Measurements from ENCODE around the gene PLEKHA4.
"Not testable (repeated sequence)": the region's sequence is repeated elsewhere in the genome, so short reads cannot be mapped to it uniquely, and the experiment has no call there.

PLEKHA4 gene

DNA sequence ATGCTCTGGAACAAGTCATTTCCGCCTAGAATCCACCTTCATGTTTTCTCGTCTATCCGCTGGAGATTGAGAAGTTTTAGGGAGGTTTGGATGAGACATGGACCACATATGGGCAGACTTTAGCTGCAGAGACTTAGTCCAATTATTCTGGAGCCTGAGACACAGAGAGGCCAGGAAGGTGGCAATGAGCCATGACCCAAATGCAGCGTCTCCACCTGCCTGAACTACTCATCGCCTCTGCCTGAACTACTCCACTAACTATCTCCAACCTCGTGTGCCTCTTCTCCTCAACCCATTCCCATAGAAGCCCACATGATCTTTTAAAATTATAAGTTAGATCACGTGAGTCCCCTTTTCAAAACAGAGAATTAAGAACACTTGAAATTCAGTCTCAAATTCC, 5.6 kb downstream of the PLEKHA4 start:
- no peak for DNase-seq (ENCODE audit: low read depth)

DNA sequence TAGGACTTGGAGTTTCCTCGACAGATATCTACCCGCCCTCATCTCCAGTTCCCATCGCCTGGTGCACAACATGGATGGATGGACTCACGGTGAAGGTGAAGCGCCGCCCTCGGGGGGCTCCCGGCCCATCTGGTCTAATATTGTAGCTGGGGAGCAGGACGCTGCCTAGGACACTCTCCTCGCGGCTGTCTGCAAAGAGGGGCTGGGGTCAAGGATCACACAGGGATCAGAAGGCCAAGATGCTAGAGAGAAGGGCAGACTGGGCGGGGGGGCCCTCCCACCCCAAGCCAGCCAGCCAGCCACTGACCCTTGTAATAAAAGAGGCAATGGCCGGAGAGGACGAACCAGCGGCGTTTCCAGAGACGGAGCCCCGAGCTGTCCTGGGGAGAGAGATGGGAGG, 7.1 kb downstream of the PLEKHA4 start:
- no peak for DNase-seq (ENCODE audit: low read depth)

DNA sequence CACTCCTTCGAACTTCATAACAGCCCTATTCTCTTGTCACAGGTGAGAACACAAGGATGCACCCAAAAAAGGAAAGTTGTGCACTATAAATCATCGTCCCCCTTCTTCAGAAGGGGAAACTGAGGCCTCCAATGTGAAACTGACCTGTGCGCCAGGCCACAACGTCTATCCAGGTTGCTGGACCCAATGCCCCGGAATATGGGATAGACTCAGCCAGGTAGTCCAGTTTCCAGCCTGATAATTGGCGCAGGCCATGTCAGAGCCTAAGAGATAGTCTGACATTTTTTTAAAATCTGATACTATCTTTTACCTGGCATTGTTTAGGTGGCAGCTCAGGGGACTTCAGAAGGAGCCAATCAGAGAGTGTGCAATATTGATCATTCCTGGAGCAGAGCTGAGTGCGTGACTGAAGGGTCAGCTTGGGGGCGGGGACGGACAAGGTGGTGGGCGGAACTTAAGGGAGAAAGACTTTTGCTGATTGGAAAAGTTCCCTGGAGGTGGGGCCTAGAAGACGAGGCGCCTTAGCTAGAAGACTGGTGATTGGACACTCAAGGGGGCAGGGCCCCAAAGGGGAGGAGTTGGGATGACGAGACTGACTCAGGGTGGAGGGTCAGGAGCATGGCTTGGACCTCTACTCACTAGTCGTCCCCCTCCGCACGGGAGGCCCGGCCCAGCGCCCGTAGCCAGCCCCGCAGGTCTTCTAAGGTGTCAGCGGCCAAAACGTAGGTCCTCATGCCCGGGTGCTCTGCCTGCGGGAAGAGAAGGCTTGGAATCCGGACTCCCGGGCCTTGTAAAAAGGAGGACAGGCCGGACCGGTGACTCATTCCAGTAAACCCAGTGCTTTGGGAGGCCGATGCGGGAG, 8.5 kb downstream of the PLEKHA4 start:
- no peak for DNase-seq (ENCODE audit: low read depth)

DNA sequence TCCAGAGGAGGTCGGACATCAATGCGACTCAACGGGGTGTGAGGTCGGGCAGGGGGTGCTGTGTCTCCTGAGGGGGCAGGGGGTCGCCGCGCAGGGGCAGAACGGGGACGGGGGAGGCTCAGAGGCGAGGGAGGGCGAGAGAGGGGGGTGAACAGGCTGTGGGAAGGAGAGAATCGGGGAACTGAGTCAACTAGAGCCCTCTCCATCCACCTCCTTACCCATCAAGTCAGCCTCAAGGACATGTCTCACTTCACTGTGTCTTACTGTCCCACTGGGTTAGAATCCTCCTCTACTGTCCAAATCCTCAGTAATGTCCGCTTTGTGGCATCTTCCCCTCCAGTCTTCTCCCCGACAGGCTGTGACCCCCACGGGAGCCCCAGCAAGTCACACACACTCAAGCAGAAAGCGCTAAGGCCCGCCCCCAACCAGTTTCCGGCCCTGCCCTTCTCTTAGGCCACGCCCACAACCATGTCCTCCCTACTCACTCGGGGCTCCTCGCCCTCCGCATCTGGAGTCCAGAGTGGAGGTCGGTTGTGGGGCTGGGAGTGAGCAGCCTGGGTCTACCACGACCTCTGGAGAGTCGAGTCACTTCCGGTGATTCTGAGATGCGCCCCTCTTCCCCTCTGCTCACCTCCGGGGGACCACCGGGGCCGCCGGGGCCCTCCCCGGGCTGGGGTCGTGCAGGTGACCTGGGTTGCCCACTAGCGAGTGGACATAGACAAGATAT, 9.3 kb downstream of the PLEKHA4 start:
- DNase-seq (ENCODE audit: low read depth), result no peak

DNA sequence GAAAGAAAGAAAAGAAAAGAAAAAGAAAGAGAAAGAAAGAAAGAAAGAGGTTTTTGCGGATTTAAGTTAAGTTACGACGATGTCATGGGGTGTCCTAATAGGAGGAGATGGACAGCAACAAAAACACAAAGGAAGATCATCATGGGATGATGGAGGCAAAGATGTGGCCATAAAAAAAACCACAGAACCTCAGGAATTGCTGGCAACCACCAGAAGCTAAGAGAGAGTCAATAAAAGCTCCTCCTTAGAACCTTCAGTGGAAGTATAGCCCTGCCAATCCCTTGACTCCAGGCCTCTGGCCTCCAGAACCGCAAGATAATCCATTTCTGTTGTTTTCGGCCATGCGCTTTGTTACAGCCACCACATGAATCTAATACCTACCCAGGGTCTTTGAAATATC, 11.5 kb downstream of the PLEKHA4 start:
- DNase-seq (ENCODE audit: low read depth), result no peak

DNA sequence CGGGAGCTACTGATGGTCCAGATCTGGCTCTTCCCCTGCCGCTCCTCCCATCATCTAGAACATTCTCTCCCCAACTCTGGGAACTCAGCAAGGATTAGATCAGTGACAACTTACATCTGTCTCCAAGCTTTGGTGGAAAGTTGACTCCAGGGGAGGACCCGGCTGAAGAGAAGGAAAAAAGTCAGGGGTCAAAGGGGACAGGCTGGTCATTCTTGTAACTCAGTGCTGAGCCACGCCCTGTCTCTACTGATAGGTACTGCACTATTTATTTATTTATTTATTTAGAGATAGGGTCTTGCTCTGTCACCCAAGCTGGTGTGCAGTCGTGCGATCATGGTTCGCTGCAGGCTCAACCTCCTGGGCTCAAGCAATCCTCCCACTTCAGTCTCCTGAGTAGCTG, 14.3 kb downstream of the PLEKHA4 start:
- DNase-seq (ENCODE audit: low read depth), result no peak

DNA sequence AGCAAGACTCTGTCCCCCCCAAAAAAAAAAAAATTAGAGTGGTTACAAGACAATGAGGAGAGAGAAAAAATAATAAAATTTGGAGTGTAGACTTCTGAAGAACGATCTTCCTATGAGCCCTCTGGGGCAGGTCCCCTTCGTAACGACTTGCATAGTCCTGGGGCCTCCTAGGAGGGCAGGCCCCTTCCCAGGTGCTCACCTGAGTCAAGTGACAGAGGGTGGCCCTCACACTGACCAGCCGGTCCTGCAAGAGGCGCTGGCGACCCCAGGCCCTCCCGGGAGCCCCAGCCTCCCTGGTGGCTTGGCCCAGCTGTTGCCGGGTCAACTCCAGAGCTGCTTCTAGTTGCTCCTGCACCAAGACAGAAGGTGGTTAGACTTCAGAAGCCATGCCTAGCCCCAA, 14.9 kb downstream of the PLEKHA4 start:
- no peak for DNase-seq (ENCODE audit: low read depth)

DNA sequence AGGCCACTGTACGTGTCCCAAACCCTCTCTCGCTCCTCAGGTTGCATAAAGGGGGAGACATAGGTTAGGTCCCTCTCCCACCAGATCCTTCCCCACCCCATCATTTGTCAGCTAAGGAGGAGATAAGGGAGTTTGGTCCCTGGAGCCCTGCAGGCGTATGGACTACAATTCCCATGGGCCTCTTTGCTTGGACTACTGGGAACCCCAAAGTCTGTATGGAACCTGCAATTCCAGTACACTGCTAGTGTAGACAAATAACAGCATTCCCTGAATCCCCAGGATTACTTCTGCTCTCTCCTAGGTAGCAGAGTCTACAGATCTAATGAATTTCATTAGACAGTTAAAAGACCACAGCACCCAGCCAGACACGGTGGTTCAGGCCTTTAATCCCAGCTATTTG, 16.1 kb downstream of the PLEKHA4 start:
- no peak for DNase-seq (ENCODE audit: low read depth)

DNA sequence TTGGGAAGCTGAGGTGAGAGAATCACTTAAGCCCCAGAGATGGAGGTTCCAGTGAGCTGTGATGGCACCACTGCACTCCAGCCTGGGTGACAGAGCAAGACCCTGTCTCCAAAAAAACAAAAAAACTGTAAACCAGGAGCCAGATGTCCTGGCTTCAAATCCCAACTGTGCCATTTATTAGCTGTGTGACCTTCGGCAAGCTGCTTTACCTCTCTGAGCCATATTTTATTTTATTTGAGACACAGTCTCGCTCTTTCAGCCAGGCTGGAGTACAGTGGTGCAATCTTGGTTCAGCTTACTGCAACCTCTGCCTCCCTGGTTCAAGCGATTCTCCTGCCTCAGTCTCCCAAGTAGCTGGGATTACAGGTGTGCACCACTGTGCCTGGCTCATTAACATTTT, 21.8 kb downstream of the PLEKHA4 start:
- not testable (repeated sequence) for DNase-seq (ENCODE audit: low read depth)

DNA sequence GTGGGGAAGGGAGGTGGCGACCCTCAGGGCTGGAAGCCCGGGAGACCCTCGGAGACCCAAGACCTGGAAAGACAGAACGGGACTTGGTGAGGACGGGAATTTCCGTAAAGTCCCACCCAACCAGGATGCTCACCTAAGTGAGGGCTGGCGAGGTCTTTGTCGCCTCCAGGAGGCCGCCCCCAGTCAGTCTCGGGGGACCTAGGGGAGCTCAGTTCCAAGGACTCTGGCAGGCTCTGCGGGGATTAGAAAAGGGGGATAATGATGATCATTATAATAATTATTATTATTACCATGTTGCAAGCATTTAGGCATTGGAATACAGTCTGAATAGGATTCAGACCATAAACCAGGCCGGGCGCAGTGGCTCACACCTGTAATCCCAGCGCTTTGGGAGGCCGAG, 23.0 kb downstream of the PLEKHA4 start:
- DNase-seq (ENCODE audit: low read depth), result no peak

DNA sequence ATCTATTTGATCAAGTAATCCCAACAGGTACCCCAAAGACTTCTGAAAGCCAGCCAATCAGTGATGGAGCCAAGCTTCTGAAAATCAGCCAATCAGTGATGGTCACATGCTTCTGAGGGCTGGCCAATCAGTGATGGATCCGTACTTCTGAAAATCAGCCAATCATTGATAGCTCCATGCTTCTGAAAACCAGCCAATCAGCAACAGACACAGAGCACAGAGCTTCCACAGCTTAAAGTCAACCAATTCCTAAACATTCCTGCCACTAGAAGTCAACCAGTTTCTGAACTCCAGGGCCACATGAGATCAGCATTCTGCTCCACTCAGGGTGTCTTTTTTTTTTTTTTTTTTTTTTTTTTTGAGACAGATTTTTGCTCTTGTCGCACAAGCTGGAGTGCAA, 23.9 kb downstream of the PLEKHA4 start:
- no peak for DNase-seq (ENCODE audit: low read depth)

DNA sequence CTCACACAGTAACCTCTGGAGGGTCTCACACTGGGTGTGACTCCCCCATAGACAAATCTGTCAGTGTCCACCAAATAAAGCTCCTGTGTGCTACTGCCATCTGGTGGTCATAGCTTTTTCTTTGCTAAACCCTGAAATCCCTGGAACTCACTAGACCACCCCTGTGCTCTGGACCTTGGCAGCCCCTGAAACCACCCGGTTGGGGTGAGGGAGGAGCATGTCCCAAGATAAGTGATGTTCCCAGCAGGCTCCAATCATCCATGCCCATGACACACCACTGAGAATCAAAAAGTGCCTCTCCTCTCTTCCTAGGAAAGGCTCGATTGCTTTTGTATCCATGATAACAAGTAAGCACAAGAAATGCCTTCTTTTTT, 25.6 kb downstream of the PLEKHA4 start:
- DNase-seq (ENCODE audit: low read depth), result no peak

DNA sequence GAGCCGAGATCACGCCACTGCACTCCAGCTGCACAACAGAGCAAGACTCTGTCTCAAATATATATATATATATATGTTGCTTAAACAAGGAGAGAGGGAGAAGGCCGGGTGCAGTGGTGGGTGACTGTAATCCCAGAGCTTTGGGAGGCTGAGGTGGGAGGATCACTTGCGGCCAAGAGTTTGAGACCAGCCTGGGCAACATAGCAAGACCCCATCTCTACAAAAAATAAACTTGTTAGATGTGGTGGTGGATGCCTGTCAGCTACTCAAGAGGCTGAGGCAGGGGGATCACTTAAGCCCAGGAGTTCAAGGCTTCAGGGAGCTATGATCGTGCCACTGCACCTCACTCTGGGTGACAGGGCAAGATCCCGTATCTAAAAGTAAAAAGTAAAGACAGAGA, 26.8 kb downstream of the PLEKHA4 start:
- no peak for DNase-seq (ENCODE audit: low read depth)

DNA sequence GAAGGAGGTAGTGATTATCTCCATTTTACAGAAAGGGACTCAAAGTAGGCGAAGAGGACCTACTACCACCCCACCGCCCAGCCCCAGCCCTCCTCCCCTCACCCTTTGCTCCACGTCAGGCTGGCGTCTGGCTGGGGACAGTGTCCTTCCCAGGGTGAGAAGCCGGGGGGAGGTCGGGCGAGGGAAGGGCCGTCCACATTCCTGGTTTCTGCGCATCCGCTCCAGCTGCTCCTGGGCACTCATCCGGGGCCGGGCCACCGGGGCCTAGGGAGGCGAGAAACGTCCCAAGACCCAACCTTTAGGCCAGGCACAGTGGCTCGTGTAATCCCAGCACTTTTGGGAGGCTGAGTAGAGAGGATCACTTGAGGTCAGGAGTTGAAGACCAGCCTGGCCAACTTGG, 27.4 kb downstream of the PLEKHA4 start:
- DNase-seq (ENCODE audit: low read depth), result no peak

DNA sequence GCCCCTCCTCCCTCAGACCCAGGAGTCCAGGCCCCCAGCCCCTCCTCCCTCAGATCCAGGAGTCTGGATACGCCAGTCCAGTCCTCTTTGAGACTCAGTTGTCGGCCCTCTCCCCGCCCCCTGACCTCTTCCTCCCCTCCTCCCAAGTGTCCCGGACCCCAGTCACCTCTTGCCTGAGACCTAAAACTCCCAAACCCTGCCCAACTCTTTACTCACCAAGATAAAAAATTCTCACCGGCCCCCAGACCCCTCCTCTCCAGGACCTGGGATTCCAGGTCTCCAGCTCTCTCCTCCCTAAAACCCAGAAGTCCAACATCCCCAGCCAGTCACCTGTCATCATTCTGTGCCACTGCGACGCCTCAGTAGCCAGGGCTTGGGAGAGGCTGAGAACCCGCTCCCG, 30.7 kb downstream of the PLEKHA4 start:
- no peak for DNase-seq (ENCODE audit: low read depth)

DNA sequence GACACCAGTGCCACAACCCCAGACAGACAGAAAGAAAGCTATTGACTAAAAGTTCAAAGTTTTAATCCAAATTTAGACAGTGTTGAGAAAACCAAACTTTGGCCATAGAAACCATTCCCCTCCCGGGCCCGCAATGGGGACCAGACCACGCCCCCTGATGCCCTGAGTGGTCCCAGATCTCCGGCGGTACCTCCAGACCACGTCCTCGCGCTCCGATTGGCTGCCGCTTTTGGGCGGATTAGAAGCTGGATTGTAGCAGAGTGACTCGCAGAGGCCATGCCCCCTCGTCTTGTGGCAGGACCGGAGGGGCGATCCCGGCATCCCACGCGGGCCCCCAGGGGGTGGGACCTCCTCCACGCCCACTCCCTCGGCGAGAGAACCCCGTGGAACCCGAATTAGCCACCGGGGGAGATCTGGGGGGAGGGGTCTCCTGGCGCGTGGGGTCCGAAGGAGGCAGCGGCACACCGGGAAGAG, 31.3 kb downstream of the PLEKHA4 start:
- no peak for DNase-seq (ENCODE audit: low read depth)

DNA sequence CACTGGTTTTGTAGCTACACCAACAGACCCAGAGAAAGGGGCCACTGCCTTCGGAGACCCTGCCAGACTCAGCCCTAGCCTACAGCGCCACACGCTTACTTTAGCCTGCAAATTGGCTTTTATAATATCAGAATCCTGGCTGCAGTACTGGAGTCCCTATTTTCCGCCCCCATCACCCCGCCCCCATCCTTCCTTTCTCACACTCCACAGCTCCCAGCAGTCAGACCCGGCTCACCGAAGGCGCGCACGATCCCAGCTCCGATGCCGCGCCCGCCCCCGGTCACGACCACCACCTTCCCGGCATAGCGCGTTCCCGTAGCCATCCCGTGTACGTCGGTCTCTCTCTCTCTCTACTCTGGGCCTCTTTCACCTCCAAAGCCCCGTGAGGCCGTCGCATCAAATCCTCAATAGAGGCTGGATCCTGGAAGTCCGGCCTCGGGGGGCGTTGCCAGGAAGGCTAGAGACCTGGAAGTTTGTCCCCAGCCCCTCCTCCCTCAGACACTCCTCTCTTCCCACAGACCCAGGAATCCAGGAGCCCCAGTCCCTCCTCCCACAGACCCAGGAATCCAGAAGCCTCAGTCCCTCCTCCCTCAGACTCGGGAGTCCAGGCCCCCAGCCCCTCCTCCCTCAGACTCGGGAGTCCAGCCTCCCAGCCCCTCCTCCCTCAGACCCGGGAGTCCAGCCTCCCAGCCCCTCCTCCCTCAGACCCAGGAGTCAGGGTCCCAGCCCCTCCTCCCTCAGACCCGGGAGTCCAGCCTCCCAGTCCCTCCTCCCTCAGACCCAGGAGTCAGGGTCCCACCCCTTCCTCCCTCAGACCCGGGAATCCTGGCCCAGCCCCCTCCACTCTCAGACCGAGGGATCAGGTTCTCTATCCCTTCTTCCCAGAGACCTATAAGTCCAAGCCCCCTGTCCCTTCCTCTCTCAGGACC, 32.1 kb downstream of the PLEKHA4 start, which contains the start of gene HSD17B14:
TSS of gene HSD17B14 (minus strand) at position 403 of the 929 bp plus-strand sequence. CDS start at position 323, 80 bp downstream.
- DNase-seq (ENCODE audit: low read depth), result no peak

DNA sequence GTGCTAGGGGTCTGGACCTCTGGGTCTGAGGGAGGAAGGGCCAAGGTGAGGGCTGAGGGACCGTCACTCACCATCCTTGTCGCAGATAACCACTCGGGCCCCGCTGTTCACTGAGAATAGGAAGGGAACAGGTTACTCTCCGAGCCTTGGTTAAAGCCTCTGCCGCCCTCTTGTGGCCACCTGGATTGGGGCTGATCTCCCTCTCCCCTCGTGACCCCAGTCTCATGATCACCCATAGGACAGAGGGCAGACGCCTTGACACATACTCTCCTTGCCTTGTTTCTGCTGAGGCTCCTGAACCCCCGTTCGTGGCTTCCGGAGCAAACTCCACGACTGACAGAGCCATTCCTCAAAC, 32.7 kb downstream of the PLEKHA4 start:
- DNase-seq (ENCODE audit: low read depth), result peak; percentile 63

DNA sequence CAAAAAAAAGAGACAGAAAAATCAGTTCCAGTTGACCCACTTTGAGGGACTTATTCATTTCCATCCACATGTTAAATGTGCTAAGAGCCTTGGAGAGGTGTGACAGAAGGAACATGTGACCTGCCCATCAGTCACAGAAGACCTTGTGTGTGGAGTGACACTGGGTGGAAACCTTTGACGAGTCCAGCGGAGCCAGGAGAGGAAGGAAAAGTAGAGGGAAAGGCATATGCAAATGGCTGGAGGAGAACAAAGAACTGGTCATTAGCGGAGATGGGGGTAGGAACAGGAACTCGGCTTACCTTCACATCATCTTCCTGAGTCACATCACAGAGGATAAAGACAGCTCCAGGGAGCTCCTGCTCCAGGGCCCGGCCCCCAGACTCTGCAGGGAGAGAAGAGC, 34.4 kb downstream of the PLEKHA4 start:
- DNase-seq (ENCODE audit: low read depth), result no peak

DNA sequence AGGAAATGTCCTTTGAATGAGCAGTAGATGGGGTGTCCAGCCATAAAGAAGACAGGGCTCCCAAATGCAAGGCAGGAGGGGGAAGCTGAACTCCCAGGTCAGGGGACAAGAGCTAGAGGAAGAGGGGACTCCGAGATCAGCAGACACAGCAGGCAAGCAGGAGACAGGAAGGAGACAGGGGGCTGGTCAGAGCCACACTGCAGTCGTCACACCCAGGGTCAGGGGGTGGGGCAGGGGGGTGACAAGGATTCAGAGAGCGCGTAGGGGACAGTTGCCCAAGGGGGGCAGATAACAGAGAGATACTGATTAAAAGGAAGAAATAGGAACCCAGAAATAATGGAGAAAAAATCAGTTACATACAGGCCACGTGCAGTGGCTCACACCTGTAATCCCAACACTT, 35.4 kb downstream of the PLEKHA4 start:
- no peak for DNase-seq (ENCODE audit: low read depth)

DNA sequence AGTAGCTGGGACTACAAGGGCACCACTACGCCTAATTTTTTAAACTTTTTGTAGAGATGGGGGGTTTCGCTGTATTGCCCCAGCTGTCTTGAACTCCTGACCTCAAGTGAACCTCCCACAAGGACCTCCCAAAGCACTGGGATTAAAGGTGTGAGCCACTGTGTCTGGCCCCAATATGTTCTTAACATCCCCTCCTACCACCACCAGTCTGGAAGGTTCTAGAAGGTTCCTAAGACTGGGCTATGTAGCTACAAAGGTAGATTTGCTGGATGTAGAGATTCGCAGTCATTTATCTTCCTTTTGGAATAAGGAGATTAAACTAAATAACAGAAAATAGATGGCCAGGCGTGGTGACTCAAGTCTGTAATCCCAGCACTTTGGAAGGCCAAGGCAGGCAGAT, 37.5 kb downstream of the PLEKHA4 start:
- no peak for DNase-seq (ENCODE audit: low read depth)

DNA sequence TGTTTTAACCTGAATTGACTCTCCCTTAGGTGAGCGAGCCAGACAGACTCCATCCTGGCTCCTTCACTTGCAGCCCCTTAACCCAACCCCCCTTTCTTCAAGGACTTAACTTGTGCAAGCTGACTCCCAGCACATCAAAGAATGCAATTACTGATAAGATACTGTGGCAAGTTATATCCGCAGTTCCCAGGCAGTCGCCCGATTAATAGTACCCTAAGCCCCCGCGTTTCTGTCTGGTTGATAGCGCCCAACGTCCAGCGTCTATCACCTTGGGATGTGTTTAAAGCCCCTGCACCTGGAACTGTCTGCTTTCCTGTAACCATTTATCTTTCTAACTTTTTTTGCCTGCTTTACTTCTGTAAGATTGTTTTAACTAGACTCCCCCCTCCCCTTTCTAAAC, 38.3 kb downstream of the PLEKHA4 start:
- no peak for DNase-seq (ENCODE audit: low read depth)

Data from stromal cell of bone marrow (primary cell).